Cardiac muscle cell (in vitro differentiated cells and primary cell): ENCODE results near the gene DDX54. TPM values are rescaled to one million over a fixed set of nuclear protein-coding genes. Genes with fewer than 3 reads are reported as not detected.

Experiments used
- DNase-seq, 2 donors: peaks; one replicate each; pipeline versions ENCODE4 v3.0.0 to v3.0.0-alpha.2; 2010 to 2017; ENCODE audit warnings: low read depth in 1 of 2, low spot score in 1 of 2
- H3K27ac ChIP-seq: fragments of 200-600 bp; sonication (generic); 2 replicates; pipeline ENCODE4 v1.5.1; 2016
- H3K27me3 ChIP-seq: fragments of 200-600 bp; sonication (generic); 2 replicates; pipeline ENCODE4 v1.6.0; 2016; ENCODE audit warnings: control low read depth
- H3K36me3 ChIP-seq: fragments of 200-600 bp; sonication (generic); 2 replicates; pipeline ENCODE4 v1.5.1; 2016; ENCODE audit warnings: control low read depth
- H3K4me1 ChIP-seq: fragments of 200-600 bp; sonication (generic); 2 replicates; pipeline ENCODE4 v1.8.1; 2017; ENCODE audit warnings: low read depth, mild to moderate bottlenecking, mixed run types
- H3K4me3 ChIP-seq: fragments of 200-600 bp; sonication (generic); 2 replicates; pipeline ENCODE4 v1.5.1; 2016; ENCODE audit warnings: mild to moderate bottlenecking
- H3K9me3 ChIP-seq: fragments of 200-600 bp; sonication (generic); 2 replicates; pipeline ENCODE4 v1.5.1; 2017; ENCODE audit warnings: low read depth, mild to moderate bottlenecking, control low read depth
- polyA plus RNA-seq: library from polyadenylated mRNA; unstranded; fragments of >200 nt; fragmentation: Nextera tagmentation; extraction: Ambion mirVana; gene quantifications from 2 replicates; pipeline ENCODE4 v1.2.1, GENCODE V29; 2016
- total RNA-seq: library from RNA; depleted of rRNA; stranded (reverse); fragments of >200 nt; gene quantifications from 2 replicates; pipeline ENCODE4 v1.2.3, GENCODE V29; 2016
- TF ChIP-seq, protein P1 (sequence below): IDR thresholded peaks from 2 replicates; pipeline ENCODE4 v1.5.1; 2012; ENCODE audit warnings: low read depth, mild to moderate bottlenecking, low read length

The DDX54 gene
- total and polyA plus RNA-seq, 2 experiments from 2014 or later: 49.2 to 148 TPM

- Histone ChIP-seq H3K27ac (no peak overlapping the region), H3K4me3 (no peak overlapping the region), H3K4me1 (no peaks in the 10 kb centered on the region), H3K27me3 (no peaks in the 10 kb centered on the region), H3K36me3 (no peaks in the 10 kb centered on the region), H3K9me3 (no peaks in the 10 kb centered on the region)
- TF ChIP-seq, protein P1, sequence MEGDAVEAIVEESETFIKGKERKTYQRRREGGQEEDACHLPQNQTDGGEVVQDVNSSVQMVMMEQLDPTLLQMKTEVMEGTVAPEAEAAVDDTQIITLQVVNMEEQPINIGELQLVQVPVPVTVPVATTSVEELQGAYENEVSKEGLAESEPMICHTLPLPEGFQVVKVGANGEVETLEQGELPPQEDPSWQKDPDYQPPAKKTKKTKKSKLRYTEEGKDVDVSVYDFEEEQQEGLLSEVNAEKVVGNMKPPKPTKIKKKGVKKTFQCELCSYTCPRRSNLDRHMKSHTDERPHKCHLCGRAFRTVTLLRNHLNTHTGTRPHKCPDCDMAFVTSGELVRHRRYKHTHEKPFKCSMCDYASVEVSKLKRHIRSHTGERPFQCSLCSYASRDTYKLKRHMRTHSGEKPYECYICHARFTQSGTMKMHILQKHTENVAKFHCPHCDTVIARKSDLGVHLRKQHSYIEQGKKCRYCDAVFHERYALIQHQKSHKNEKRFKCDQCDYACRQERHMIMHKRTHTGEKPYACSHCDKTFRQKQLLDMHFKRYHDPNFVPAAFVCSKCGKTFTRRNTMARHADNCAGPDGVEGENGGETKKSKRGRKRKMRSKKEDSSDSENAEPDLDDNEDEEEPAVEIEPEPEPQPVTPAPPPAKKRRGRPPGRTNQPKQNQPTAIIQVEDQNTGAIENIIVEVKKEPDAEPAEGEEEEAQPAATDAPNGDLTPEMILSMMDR: no peak
- no peak for DNase-seq
Observed at GRCh38 chr12:113202300-113203075, 17.2 kb upstream of the DDX54 start.

DNA sequence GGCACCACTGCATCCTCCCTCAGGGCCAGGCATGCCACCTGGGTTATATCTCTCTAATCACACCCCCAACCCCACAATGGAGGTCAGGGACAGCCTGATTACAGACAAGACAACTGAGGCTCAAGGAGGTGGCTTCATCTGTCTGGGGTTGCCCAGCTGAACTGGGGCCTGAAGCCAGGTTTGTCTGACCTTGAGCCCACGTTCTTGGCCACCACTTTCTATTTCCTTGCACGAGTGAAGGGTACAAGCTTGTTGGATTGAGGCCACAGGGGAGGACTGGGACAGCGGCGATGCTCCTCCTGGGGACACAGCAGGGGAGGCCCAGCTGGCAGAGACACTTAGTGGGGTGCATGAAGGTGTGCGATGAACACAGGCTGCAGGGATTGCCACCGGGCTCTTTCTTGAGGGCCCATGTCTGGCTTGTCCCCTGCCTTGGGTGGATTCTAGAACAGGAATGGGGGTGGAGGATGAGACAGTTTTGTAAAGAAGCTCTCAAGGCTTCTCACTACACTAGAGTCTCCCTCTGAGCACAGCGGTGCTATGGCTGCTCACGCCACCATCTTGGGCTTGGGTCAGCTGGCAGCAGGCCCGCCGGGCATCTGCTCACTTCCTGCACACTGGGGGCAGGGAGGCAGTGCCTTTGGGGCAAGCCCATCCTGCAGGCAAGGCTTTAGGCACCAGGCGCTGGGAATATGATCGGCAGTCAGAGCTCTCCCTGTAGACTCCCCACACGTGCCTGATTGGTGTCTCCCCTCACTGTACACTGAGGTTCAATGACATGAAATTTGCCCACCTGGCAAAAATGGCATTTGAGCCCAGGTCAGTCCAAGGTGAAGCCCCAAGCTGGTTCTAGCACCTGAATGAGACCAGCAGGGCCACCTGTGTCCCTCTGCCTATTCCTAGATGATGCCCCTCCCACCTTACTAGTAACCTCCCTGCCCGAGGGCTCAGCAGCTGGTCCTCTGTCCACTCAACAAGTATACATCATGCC, 16.2 kb upstream of the DDX54 start:
- Histone ChIP-seq H3K4me3 (no peak overlapping the region), H3K9me3 (no peaks in the 10 kb centered on the region), H3K27ac (no peak overlapping the region), H3K27me3 (no peaks in the 10 kb centered on the region), H3K4me1 (no peaks in the 10 kb centered on the region), H3K36me3 (no peaks in the 10 kb centered on the region)
- DNase-seq: no peak
- TF ChIP-seq, protein P1: no peak

GRCh38 chr12:113200021-113200797, 14.9 kb upstream of the DDX54 start:
- Histone ChIP-seq H3K9me3 (no peaks in the 10 kb centered on the region), H3K36me3 (no peaks in the 10 kb centered on the region), H3K27me3 (no peaks in the 10 kb centered on the region), H3K4me3 (no peak overlapping the region), H3K27ac (no peak overlapping the region), H3K4me1 (no peaks in the 10 kb centered on the region)
- TF ChIP-seq, protein P1: no peak
- no peak for DNase-seq

DNA sequence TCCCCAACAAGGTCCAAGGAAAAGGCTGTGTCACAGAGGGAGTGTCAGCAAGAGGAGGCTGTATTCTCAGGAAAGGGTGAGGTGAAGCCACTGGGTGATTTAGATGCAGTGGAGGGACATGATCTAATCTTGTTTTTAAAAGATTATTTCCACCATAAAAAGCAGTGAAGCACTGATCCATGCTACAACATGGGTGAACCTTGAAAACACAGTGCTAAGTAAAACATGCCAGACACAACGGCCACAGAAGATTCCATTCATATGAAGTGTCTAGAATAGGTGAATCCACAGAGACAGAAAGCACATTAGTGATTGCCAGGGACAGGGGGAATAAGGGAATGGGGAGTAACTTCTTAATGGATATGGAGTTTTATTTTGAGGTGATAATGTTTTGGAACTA, 13.0 kb upstream of the DDX54 start:
- no peaks in the 10 kb centered on the region for H3K36me3 ChIP-seq

More for the DNA sequence above, 13.0 kb upstream of the DDX54 start:
- TF ChIP-seq, protein P1: no peak
- H3K27ac ChIP-seq: no peak overlapping the region
- no peaks in the 10 kb centered on the region for H3K27me3 ChIP-seq
- DNase-seq: no peak
- no peaks in the 10 kb centered on the region for H3K9me3 ChIP-seq
- H3K4me1 ChIP-seq: no peaks in the 10 kb centered on the region
- no peak overlapping the region for H3K4me3 ChIP-seq
